OCI-LY7 (cell line): ENCODE measurements around the gene EDAR. TPM values are rescaled to one million over a fixed set of nuclear protein-coding genes. Genes with fewer than 3 reads are reported as not detected.

Experiments
- BruUV-seq: library from RNA; stranded (reverse); fragments of 400-500 nt; replicated peaks from 2 replicates; lab custom pipeline; 2021; lab: Mats Ljungman, UMichigan
- CTCF ChIA-PET: fragments of 300-600 bp; sonication (Branson Sonifier 250); formaldehyde crosslinking; loops from one replicate; lab custom pipeline; 2022; ENCODE audit warnings: antibody characterized with exemption; ENCODE audit not compliant: unreplicated experiment; lab: Charles Lee
- POLR2A ChIA-PET: fragments of 300-600 bp; sonication (Branson Sonifier 250); formaldehyde crosslinking; loops from one replicate; lab custom pipeline; 2022; ENCODE audit warnings: antibody characterized with exemption; lab: Charles Lee
- DNase-seq: peaks from one replicate; pipeline ENCODE4 v3.0.0-alpha.2; 2015; ENCODE audit warnings: low spot score
- H2AFZ ChIP-seq: fragments of 200-600 bp; sonication (generic), shearing (Covaris generic); 2 replicates; pipeline ENCODE4 v1.6.1; 2014; ENCODE audit warnings: mild to moderate bottlenecking, antibody characterized with exemption, low read length, moderate library complexity
- H3K27ac ChIP-seq: fragments of 200-600 bp; sonication (generic); 2 replicates; pipeline ENCODE4 v1.5.1; 2014; ENCODE audit warnings: mixed run types, low read depth, mild to moderate bottlenecking, moderate library complexity, low read length, inconsistent platforms; ENCODE audit not compliant: poor library complexity, severe bottlenecking
- H3K36me3 ChIP-seq: fragments of 200-600 bp; sonication (generic); 2 replicates; pipeline ENCODE4 v1.6.1; 2014; ENCODE audit warnings: mild to moderate bottlenecking, antibody characterized with exemption, low read length, moderate library complexity, mixed read lengths; ENCODE audit not compliant: insufficient read depth
- H3K4me1 ChIP-seq: fragments of 200-600 bp; sonication (generic); 2 replicates; pipeline ENCODE4 v1.5.1; 2014; ENCODE audit warnings: mild to moderate bottlenecking, low read length; ENCODE audit not compliant: insufficient read depth, poor library complexity, severe bottlenecking
- H3K4me2 ChIP-seq: fragments of 200-600 bp; sonication (generic); 2 replicates; pipeline ENCODE4 v1.6.1; 2014; ENCODE audit warnings: mild to moderate bottlenecking, low read length
- H3K4me3 ChIP-seq: fragments of 200-600 bp; sonication (generic); 2 replicates; pipeline ENCODE4 v1.5.1; 2014; ENCODE audit warnings: mild to moderate bottlenecking, low read depth, low read length; ENCODE audit not compliant: poor library complexity, severe bottlenecking
- H3K79me2 ChIP-seq: fragments of 200-600 bp; sonication (generic); 2 replicates; pipeline ENCODE4 v1.6.1; 2016; ENCODE audit warnings: low read depth, mild to moderate bottlenecking, low read length, moderate library complexity, mixed read lengths; ENCODE audit not compliant: insufficient read depth
- H3K9me2 ChIP-seq: fragments of 200-600 bp; sonication (generic); 2 replicates; pipeline ENCODE4 v1.6.1; 2016; ENCODE audit warnings: mild to moderate bottlenecking, low read length, mixed read lengths; ENCODE audit not compliant: insufficient read depth
- H3K9me3 ChIP-seq: fragments of 200-600 bp; sonication (generic); 2 replicates; pipeline ENCODE4 v1.6.1; 2014; ENCODE audit warnings: mild to moderate bottlenecking, mixed run types, low read length, mixed read lengths
- H4K20me1 ChIP-seq: fragments of 200-600 bp; sonication (generic); 2 replicates; pipeline ENCODE4 v1.6.1; 2014; ENCODE audit warnings: mild to moderate bottlenecking, antibody characterized with exemption, low read length, moderate library complexity, mixed read lengths; ENCODE audit not compliant: insufficient read depth
- EZH2phosphoT487 ChIP-seq: fragments of 200-600 bp; sonication (generic); IDR thresholded peaks from 2 replicates; pipeline ENCODE4 v1.6.1; 2018; ENCODE audit warnings: low read depth, borderline replicate concordance, mild to moderate bottlenecking, mixed run types, antibody characterized with exemption, low read length, moderate library complexity, mixed read lengths
- intact Hi-C: fragments of 100-400 bp; cut with micrococcal nuclease; formaldehyde crosslinking; loops from one replicate; pipeline ENCODE4 v1.10.0; 2022; ENCODE audit not compliant: unreplicated experiment
- total RNA-seq, 2 experiments: library from RNA; depleted of rRNA in 1 of 2; stranded (reverse); fragments of >200 nt in 1 of 2; shearing (Covaris generic) in 1 of 2; gene quantifications; 2 replicates each; pipeline ENCODE4 v1.2.3, GENCODE V29; 2014 to 2022
- TF ChIP-seq, protein P1 (sequence below): fragments of 200-600 bp; sonication (generic); conservative IDR thresholded peaks from 2 replicates; pipeline ENCODE4 v1.5.1; 2014; ENCODE audit warnings: mild to moderate bottlenecking, antibody characterized with exemption, low read length, moderate library complexity, mixed read lengths

The EDAR gene
- total RNA-seq, 2 experiments from 2014 or later = not detected

GRCh38 chr2:108961796-108962195, 27.2 kb downstream of the EDAR start:
- no peak for TF ChIP-seq EZH2phosphoT487
- TF ChIP-seq, protein P1, sequence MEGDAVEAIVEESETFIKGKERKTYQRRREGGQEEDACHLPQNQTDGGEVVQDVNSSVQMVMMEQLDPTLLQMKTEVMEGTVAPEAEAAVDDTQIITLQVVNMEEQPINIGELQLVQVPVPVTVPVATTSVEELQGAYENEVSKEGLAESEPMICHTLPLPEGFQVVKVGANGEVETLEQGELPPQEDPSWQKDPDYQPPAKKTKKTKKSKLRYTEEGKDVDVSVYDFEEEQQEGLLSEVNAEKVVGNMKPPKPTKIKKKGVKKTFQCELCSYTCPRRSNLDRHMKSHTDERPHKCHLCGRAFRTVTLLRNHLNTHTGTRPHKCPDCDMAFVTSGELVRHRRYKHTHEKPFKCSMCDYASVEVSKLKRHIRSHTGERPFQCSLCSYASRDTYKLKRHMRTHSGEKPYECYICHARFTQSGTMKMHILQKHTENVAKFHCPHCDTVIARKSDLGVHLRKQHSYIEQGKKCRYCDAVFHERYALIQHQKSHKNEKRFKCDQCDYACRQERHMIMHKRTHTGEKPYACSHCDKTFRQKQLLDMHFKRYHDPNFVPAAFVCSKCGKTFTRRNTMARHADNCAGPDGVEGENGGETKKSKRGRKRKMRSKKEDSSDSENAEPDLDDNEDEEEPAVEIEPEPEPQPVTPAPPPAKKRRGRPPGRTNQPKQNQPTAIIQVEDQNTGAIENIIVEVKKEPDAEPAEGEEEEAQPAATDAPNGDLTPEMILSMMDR = no peak
- no peaks in the 10 kb centered on the region for H3K9me2 ChIP-seq
- no peak overlapping the region for H2AFZ ChIP-seq
- H4K20me1 ChIP-seq = no peaks in the 10 kb centered on the region
- CTCF ChIA-PET = no interaction called here
- no peak overlapping the region for H3K4me3 ChIP-seq
- no TSS peak for BruUV-seq
- intact Hi-C loops = no loop called here
- no peak overlapping the region for H3K27ac ChIP-seq
- POLR2A ChIA-PET = no interaction called here
- H3K79me2 ChIP-seq = no peaks in the 10 kb centered on the region
- no peak for DNase-seq
- H3K9me3 ChIP-seq = no peaks in the 10 kb centered on the region
- H3K36me3 ChIP-seq = no peaks in the 10 kb centered on the region
- no peak overlapping the region for H3K4me2 ChIP-seq
- H3K4me1 ChIP-seq = no peaks in the 10 kb centered on the region

DNA sequence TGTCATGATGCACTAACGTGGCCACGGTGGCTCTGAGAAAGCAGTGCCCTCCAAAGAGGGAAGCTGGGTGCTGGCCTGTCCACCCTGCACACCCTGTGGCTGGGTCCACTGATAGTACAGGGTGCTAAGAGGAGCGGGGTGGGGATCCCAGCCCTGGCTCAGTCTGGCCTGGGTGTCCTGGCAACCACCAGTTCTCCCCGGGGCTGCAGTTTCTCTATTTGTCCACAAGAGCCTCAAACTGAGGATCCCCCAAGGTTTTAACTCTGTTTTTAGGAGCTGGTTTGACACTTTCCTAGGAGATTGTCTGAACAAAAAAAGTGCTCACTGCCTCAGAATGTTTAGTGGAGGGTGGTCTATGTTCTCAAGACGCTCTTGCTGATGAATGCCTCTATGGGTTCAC, 29.0 kb downstream of the EDAR start:
- CTCF ChIA-PET = no interaction called here
- no peak overlapping the region for H3K4me2 ChIP-seq
- H3K9me2 ChIP-seq = no peaks in the 10 kb centered on the region
- no peak overlapping the region for H2AFZ ChIP-seq
- H3K4me3 ChIP-seq = no peak overlapping the region
- TF ChIP-seq, protein P1 = 0 out of 2 replicates have a peak, but pooled peaks have one; percentile 19
- TF ChIP-seq EZH2phosphoT487 = no peak
- no peaks in the 10 kb centered on the region for H3K36me3 ChIP-seq
- no peaks in the 10 kb centered on the region for H3K79me2 ChIP-seq
- POLR2A ChIA-PET = no interaction called here
- H3K27ac ChIP-seq = no peak overlapping the region
- no peak for DNase-seq
- BruUV-seq = no TSS peak
- no peaks in the 10 kb centered on the region for H3K9me3 ChIP-seq
- no peaks in the 10 kb centered on the region for H4K20me1 ChIP-seq
- H3K4me1 ChIP-seq = no peaks in the 10 kb centered on the region
- intact Hi-C loops = no loop called here

GRCh38 chr2:108959401-108959800, 29.6 kb downstream of the EDAR start:
- no peak overlapping the region for H3K4me2 ChIP-seq
- no peak overlapping the region for H3K4me3 ChIP-seq
- no TSS peak for BruUV-seq
- ChIA-PET POLR2A (no interaction called here), CTCF (no interaction called here)
- no peaks in the 10 kb centered on the region for H3K79me2 ChIP-seq
- no peaks in the 10 kb centered on the region for H3K36me3 ChIP-seq
- H3K9me3 ChIP-seq = no peaks in the 10 kb centered on the region
- DNase-seq = no peak
- intact Hi-C loops = no loop called here
- no peaks in the 10 kb centered on the region for H4K20me1 ChIP-seq
- no peaks in the 10 kb centered on the region for H3K9me2 ChIP-seq
- no peaks in the 10 kb centered on the region for H3K4me1 ChIP-seq
- TF ChIP-seq, protein P1 = no peak
- no peak for TF ChIP-seq EZH2phosphoT487
- no peak overlapping the region for H2AFZ ChIP-seq
- H3K27ac ChIP-seq = no peak overlapping the region
